Measurements from ENCODE around the gene HDC. TPM values are rescaled to one million over a fixed set of nuclear protein-coding genes. Genes with fewer than 3 reads are reported as not detected.

HDC gene
- total RNA-seq, 2 donors from 2014 or later, result 4.1 TPM; not detected in 1

DNA sequence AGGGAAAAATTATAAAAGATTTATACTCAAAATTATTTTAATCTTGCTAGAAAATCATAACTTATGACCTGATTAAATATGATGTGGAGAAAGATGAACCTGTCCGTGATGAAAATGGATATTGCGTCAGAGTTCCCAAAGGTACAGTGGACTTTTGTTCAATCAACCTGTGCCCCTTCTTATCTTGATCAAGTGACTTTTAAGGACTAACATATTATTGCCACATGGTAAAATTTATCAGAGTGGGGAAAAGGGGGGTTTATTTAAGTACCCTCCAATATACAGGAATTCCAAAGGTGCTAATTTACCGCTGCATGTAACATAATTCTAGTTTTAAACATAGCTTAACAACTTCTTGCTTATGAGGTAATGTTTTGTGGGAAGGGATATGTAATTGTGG is 39.6 kb downstream of the HDC start:
- H3K36me3 ChIP-seq, result no peaks in the 10 kb centered on the region
- no peaks in the 10 kb centered on the region for H3K4me1 ChIP-seq (replicated peaks)
- H3K9me3 ChIP-seq, result no peaks in the 10 kb centered on the region
- no peak for TF ChIP-seq POLR2AphosphoS5 (IDR thresholded peaks at IDR 0.05)
- TF ChIP-seq POLR2A (IDR thresholded peaks at IDR 0.05), result no peak
- TF ChIP-seq, protein P1, sequence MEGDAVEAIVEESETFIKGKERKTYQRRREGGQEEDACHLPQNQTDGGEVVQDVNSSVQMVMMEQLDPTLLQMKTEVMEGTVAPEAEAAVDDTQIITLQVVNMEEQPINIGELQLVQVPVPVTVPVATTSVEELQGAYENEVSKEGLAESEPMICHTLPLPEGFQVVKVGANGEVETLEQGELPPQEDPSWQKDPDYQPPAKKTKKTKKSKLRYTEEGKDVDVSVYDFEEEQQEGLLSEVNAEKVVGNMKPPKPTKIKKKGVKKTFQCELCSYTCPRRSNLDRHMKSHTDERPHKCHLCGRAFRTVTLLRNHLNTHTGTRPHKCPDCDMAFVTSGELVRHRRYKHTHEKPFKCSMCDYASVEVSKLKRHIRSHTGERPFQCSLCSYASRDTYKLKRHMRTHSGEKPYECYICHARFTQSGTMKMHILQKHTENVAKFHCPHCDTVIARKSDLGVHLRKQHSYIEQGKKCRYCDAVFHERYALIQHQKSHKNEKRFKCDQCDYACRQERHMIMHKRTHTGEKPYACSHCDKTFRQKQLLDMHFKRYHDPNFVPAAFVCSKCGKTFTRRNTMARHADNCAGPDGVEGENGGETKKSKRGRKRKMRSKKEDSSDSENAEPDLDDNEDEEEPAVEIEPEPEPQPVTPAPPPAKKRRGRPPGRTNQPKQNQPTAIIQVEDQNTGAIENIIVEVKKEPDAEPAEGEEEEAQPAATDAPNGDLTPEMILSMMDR (IDR thresholded peaks at IDR 0.05), result no peak
- intact Hi-C loops (cut with DNase I), result no loop called here
- WGBS, result 79% methylated on average over 3 of the region's 3 CpGs
- DNase-seq (ENCODE audit: low spot score), result no peak
- no peaks in the 10 kb centered on the region for H3K27me3 ChIP-seq (replicated peaks; ENCODE audit: insufficient read depth)
- no peak overlapping the region for H3K4me3 ChIP-seq
- H3K27ac ChIP-seq, result no peak overlapping the region

- no peaks in the 10 kb centered on the region for H3K27me3 ChIP-seq (replicated peaks; ENCODE audit: insufficient read depth)
- WGBS, result 95% methylated on average over 1 of the region's 1 CpG
- H3K9me3 ChIP-seq, result no peaks in the 10 kb centered on the region
- TF ChIP-seq, protein P1 (IDR thresholded peaks at IDR 0.05), result no peak
- TF ChIP-seq POLR2AphosphoS5 (IDR thresholded peaks at IDR 0.05), result no peak
- no peak for TF ChIP-seq POLR2A (IDR thresholded peaks at IDR 0.05)
- intact Hi-C loops (cut with DNase I), result no loop called here
- no peak overlapping the region for H3K4me3 ChIP-seq
- H3K27ac ChIP-seq, result no peak overlapping the region
- no peaks in the 10 kb centered on the region for H3K4me1 ChIP-seq (replicated peaks)
- no peaks in the 10 kb centered on the region for H3K36me3 ChIP-seq
- no peak for DNase-seq (ENCODE audit: low spot score)
Observed at GRCh38 chr15:50225057-50225456, 40.5 kb downstream of the HDC start.

DNA sequence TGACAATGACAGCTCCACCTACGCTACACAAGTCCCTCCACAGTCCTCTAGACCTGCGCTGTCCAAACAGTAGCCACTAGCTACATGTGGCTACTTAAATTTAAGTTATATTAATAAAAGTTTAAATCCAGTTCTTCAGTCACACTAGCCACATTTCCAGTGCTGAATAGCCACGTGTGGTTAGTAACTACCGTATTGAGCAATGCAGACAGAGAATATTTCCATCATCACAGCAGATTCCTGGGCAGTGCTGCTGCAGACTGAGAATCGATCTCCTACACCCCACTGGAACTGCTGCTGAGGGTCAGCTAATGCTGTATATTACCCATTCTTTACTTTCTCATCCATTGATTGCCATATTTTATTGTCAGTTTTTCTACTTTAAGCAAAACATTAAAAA is 40.9 kb downstream of the HDC start:
- Histone ChIP-seq H3K36me3 (no peaks in the 10 kb centered on the region), H3K4me1 (replicated peaks) (no peaks in the 10 kb centered on the region), H3K9me3 (no peaks in the 10 kb centered on the region), H3K27ac (no peak overlapping the region), H3K27me3 (replicated peaks; ENCODE audit: insufficient read depth) (no peaks in the 10 kb centered on the region), H3K4me3 (no peak overlapping the region)
- no peak for TF ChIP-seq POLR2A (IDR thresholded peaks at IDR 0.05)
- TF ChIP-seq, protein P1 (IDR thresholded peaks at IDR 0.05), result no peak
- TF ChIP-seq POLR2AphosphoS5 (IDR thresholded peaks at IDR 0.05), result no peak
- intact Hi-C loops (cut with DNase I), result no loop called here
- DNase-seq (ENCODE audit: low spot score), result no peak
- WGBS, result 76% methylated on average over 5 of the region's 5 CpGs

- no peak for DNase-seq (ENCODE audit: low spot score)
- no peaks in the 10 kb centered on the region for H3K4me1 ChIP-seq (replicated peaks)
- TF ChIP-seq POLR2AphosphoS5 (IDR thresholded peaks at IDR 0.05) (no peak), POLR2A (IDR thresholded peaks at IDR 0.05) (no peak)
- TF ChIP-seq, protein P1 (IDR thresholded peaks at IDR 0.05), result no peak
- H3K36me3 ChIP-seq, result no peaks in the 10 kb centered on the region
- H3K27ac ChIP-seq, result no peak overlapping the region
- intact Hi-C loops (cut with DNase I), result no loop called here
- H3K27me3 ChIP-seq (replicated peaks; ENCODE audit: insufficient read depth), result no peaks in the 10 kb centered on the region
- no peak overlapping the region for H3K4me3 ChIP-seq
- no peaks in the 10 kb centered on the region for H3K9me3 ChIP-seq
- 69% methylated on average over 2 of the region's 2 CpGs for WGBS
Observed at GRCh38 chr15:50222181-50222580, 43.3 kb downstream of the HDC start.

DNA sequence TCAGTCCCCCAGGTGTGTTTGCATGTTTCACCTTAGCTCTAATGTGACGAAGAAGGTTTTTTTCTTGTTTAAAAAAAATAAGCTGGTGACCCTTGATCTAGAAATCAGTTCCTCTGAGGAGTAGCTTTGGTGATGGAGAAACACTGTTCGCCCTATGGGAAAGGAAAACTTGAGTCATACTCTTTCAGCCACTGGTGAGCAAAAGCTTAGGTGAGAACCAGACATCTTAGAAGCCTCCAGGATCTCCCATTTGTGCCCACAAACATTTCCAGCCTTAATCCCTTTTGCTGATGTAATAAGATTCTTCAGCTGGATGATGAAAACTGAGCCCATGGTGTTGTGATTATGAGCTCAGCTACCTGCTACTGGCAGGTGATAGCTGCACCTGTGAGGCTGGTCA is 45.7 kb downstream of the HDC start:
- TF ChIP-seq, protein P1 (IDR thresholded peaks at IDR 0.05), result no peak
- TF ChIP-seq POLR2A (IDR thresholded peaks at IDR 0.05), result no peak
- no peak for TF ChIP-seq POLR2AphosphoS5 (IDR thresholded peaks at IDR 0.05)
- 87% methylated on average over 2 of the region's 2 CpGs for WGBS

More for the DNA sequence above, 45.7 kb downstream of the HDC start:
- Histone ChIP-seq H3K27me3 (replicated peaks; ENCODE audit: insufficient read depth) (no peaks in the 10 kb centered on the region), H3K4me1 (replicated peaks) (no peaks in the 10 kb centered on the region), H3K36me3 (no peaks in the 10 kb centered on the region), H3K4me3 (no peak overlapping the region), H3K9me3 (no peaks in the 10 kb centered on the region), H3K27ac (no peak overlapping the region)
- DNase-seq (ENCODE audit: low spot score), result no peak
- intact Hi-C loops (cut with DNase I), result no loop called here

Data from prostate gland (tissue), 2 donors.